Urothelium cell line (cell line): ENCODE measurements around the gene PLEKHA1.

Source experiments
- DNase-seq: peaks from one replicate; pipeline ENCODE4 v3.0.0; 2011; ENCODE audit warnings: low spot score, mixed read lengths
- FAIRE-seq: peaks from 2 replicates; lab custom pipeline; 2011; peaks lifted over from hg19 to GRCh38; lab: Jason Lieb, UNC

PLEKHA1 gene

GRCh38 chr10:122475100-122475499, 100.6 kb downstream of the PLEKHA1 start:
- DNase-seq (no peak), FAIRE-seq (no peak)

GRCh38 chr10:122475591-122476332, 101.3 kb downstream of the PLEKHA1 start:
- FAIRE-seq (no peak), DNase-seq (no peak)

- DNase-seq (no peak), FAIRE-seq (no peak)
These were observed 101.8 kb downstream of the PLEKHA1 start for GRCh38 chr10:122476333-122476695.

GRCh38 chr10:122477436-122477835, 102.9 kb downstream of the PLEKHA1 start:
- DNase-seq (no peak), FAIRE-seq (no peak)

GRCh38 chr10:122478971-122479370, 104.5 kb downstream of the PLEKHA1 start:
- DNase-seq (no peak), FAIRE-seq (no peak)

- DNase-seq: no peak
- no peak for FAIRE-seq
These were observed 105.8 kb downstream of the PLEKHA1 start for GRCh38 chr10:122480146-122480833.

GRCh38 chr10:122481296-122482056, 107.0 kb downstream of the PLEKHA1 start:
- DNase-seq (no peak), FAIRE-seq (no peak)
